Neural cell (in vitro differentiated cells): ENCODE data around the gene PTPN1. TPM values are rescaled to one million over a fixed set of nuclear protein-coding genes. Genes with fewer than 3 reads are reported as not detected.

ENCODE experiments used
- H2AFZ ChIP-seq: fragments of 200-600, 300-800 bp; sonication (generic), shearing (Covaris generic); 2 replicates; pipeline ENCODE4 v1.6.0; 2014; ENCODE audit warnings: low read depth, mild to moderate bottlenecking, antibody characterized with exemption, low read length, moderate library complexity
- H3F3A ChIP-seq: fragments of 200-600 bp; shearing (Covaris generic); 2 replicates; pipeline ENCODE4 v1.6.1; 2016; ENCODE audit warnings: mild to moderate bottlenecking, moderate library complexity, mixed read lengths, antibody characterized with exemption, low read length; ENCODE audit not compliant: insufficient read depth, poor library complexity, severe bottlenecking
- H3K27ac ChIP-seq: fragments of 200-600, 300-800 bp; sonication (generic), shearing (Covaris generic); 2 replicates; pipeline ENCODE4 v1.5.1; 2014; ENCODE audit warnings: mild to moderate bottlenecking, low read length, moderate library complexity
- H3K27me3 ChIP-seq: fragments of 300-800, 200-600 bp; sonication (generic), shearing (Covaris generic); 2 replicates; pipeline ENCODE4 v1.6.0; 2014; ENCODE audit warnings: mild to moderate bottlenecking, low read depth, low read length, moderate library complexity; ENCODE audit not compliant: insufficient read depth
- H3K36me3 ChIP-seq: fragments of 300-800, 200-600 bp; sonication (generic), shearing (Covaris generic); 2 replicates; pipeline ENCODE4 v1.5.1; 2014; ENCODE audit warnings: mild to moderate bottlenecking, antibody characterized with exemption, low read length, moderate library complexity; ENCODE audit not compliant: insufficient read depth
- H3K4me2 ChIP-seq: fragments of 300-800, 200-600 bp; sonication (generic), shearing (Covaris generic); 2 replicates; pipeline ENCODE4 v1.6.0; 2014; ENCODE audit warnings: mild to moderate bottlenecking, low read length
- H3K4me3 ChIP-seq: fragments of 300-800, 200-600 bp; sonication (generic), shearing (Covaris generic); 2 replicates; pipeline ENCODE4 v1.5.1; 2014; ENCODE audit warnings: mild to moderate bottlenecking, low read length, moderate library complexity
- H3K79me2 ChIP-seq: fragments of 200-600 bp; shearing (Covaris generic); replicated peaks from 2 replicates; pipeline ENCODE4 v1.6.0; 2014; ENCODE audit warnings: mild to moderate bottlenecking, low read length, moderate library complexity; ENCODE audit not compliant: insufficient read depth
- H3K9ac ChIP-seq: fragments of 300-800, 200-600 bp; sonication (generic), shearing (Covaris generic); 2 replicates; pipeline ENCODE4 v1.6.1; 2016; ENCODE audit warnings: mild to moderate bottlenecking, low read length, mixed read lengths
- H3K9me2 ChIP-seq: fragments of 200-600 bp; shearing (Covaris generic); 2 replicates; pipeline ENCODE4 v1.6.1; 2016; ENCODE audit warnings: mild to moderate bottlenecking, low read length, mixed read lengths; ENCODE audit not compliant: insufficient read depth
- H3K9me3 ChIP-seq: fragments of 200-600, 300-800 bp; sonication (generic), shearing (Covaris generic); 2 replicates; pipeline ENCODE4 v1.6.1; 2016; ENCODE audit warnings: mild to moderate bottlenecking, mixed run types, low read length, moderate library complexity, mixed read lengths
- H4K20me1 ChIP-seq: fragments of 200-600 bp; shearing (Covaris generic); 2 replicates; pipeline ENCODE4 v1.6.1; 2016; ENCODE audit warnings: mild to moderate bottlenecking, mixed run types; ENCODE audit not compliant: insufficient read depth
- CTCF ChIP-seq: fragments of 450-650 bp; IDR thresholded peaks from 2 replicates; pipeline ENCODE4 v1.5.1; 2014; ENCODE audit warnings: antibody characterized with exemption, mild to moderate bottlenecking, moderate library complexity; ENCODE audit not compliant: poor library complexity, severe bottlenecking
- EP300 ChIP-seq: fragments of 450-650 bp; conservative IDR thresholded peaks from 2 replicates; pipeline ENCODE4 v1.6.1; 2014; ENCODE audit warnings: antibody characterized with exemption, mild to moderate bottlenecking, moderate library complexity; ENCODE audit not compliant: poor library complexity, severe bottlenecking
- EZH2 ChIP-seq: fragments of 200-600, 300-800 bp; shearing (Covaris generic), sonication (generic); IDR thresholded peaks from 2 replicates; pipeline ENCODE4 v1.6.1; 2014; ENCODE audit warnings: antibody characterized with exemption, low read length, borderline replicate concordance, mild to moderate bottlenecking; ENCODE audit not compliant: insufficient read depth, poor library complexity, severe bottlenecking
- MXI1 ChIP-seq: fragments of 450-650 bp; conservative IDR thresholded peaks from 2 replicates; pipeline ENCODE4 v1.6.1; 2014; ENCODE audit warnings: antibody characterized with exemption, mild to moderate bottlenecking; ENCODE audit not compliant: poor library complexity, severe bottlenecking
- POLR2AphosphoS5 ChIP-seq: IDR thresholded peaks from 2 replicates; pipeline ENCODE4 v1.6.1; 2012
- RAD21 ChIP-seq: fragments of 450-650 bp; conservative IDR thresholded peaks from 2 replicates; pipeline ENCODE4 v1.6.1; 2014; ENCODE audit warnings: antibody characterized with exemption, mild to moderate bottlenecking, moderate library complexity
- SMC3 ChIP-seq: fragments of 450-650 bp; conservative IDR thresholded peaks from 2 replicates; pipeline ENCODE4 v1.6.1; 2014; ENCODE audit warnings: antibody characterized with exemption, mild to moderate bottlenecking, moderate library complexity; ENCODE audit not compliant: poor library complexity
- TAF1 ChIP-seq: IDR thresholded peaks from 2 replicates; pipeline ENCODE4 v1.6.1; 2012; ENCODE audit warnings: low read depth
- polyA plus RNA-seq: library from polyadenylated mRNA; depleted of rRNA; stranded (reverse); fragments of >200 nt; gene quantifications from 2 replicates; pipeline ENCODE4 v1.2.3, GENCODE V29; 2014
- TF ChIP-seq, protein P1 (sequence below): IDR thresholded peaks from 2 replicates; pipeline ENCODE4 v1.6.1; 2012; ENCODE audit warnings: borderline replicate concordance

PTPN1 gene
- polyA plus RNA-seq, 1 donor from 2014 or later, result 48.1 TPM

DNA sequence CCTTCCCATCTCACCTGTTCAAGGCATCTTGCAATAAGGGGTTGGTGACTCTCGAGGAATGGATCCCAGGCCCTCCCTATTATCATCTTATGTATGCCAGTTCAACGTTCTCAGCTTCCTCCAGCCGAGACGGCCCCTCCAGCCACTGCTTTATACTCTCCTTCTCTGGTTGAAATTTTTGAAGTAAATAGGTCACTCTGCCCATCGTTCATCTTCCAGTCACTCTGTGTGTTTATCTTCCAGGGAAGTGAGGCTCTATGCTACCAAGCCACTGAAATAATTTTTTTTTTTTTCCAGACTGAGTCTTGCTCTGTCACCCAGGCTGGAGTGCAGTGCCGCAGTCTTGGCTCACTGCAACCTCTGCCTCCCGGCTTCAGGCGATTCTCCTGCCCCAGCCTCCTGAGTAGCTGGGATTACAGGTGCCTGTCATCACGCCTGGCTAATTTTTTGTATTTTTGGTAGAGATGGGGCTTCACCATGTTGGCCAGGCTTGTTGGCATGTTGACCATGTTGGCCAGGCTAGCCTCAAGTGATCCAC is 17.0 kb downstream of the PTPN1 start:
- H3K79me2 ChIP-seq, result peaks cover 75% of the 10 kb centered on the region
- H3K36me3 ChIP-seq, result no peaks in the 10 kb centered on the region
- H3K4me3 ChIP-seq, result no peak overlapping the region
- H3K4me2 ChIP-seq, result no peak overlapping the region
- no peak overlapping the region for H3K27ac ChIP-seq
- H3K9me3 ChIP-seq, result no peaks in the 10 kb centered on the region
- H3K27me3 ChIP-seq, result no peaks in the 10 kb centered on the region
- H3K9me2 ChIP-seq, result no peaks in the 10 kb centered on the region
- no peaks in the 10 kb centered on the region for H3F3A ChIP-seq
- H4K20me1 ChIP-seq, result peaks cover 17% of the 10 kb centered on the region
- TF ChIP-seq TAF1 (no peak), CTCF (no peak), EP300 (no peak), MXI1 (no peak), SMC3 (no peak), POLR2AphosphoS5 (no peak), RAD21 (no peak), EZH2 (no peak)
- TF ChIP-seq, protein P1, sequence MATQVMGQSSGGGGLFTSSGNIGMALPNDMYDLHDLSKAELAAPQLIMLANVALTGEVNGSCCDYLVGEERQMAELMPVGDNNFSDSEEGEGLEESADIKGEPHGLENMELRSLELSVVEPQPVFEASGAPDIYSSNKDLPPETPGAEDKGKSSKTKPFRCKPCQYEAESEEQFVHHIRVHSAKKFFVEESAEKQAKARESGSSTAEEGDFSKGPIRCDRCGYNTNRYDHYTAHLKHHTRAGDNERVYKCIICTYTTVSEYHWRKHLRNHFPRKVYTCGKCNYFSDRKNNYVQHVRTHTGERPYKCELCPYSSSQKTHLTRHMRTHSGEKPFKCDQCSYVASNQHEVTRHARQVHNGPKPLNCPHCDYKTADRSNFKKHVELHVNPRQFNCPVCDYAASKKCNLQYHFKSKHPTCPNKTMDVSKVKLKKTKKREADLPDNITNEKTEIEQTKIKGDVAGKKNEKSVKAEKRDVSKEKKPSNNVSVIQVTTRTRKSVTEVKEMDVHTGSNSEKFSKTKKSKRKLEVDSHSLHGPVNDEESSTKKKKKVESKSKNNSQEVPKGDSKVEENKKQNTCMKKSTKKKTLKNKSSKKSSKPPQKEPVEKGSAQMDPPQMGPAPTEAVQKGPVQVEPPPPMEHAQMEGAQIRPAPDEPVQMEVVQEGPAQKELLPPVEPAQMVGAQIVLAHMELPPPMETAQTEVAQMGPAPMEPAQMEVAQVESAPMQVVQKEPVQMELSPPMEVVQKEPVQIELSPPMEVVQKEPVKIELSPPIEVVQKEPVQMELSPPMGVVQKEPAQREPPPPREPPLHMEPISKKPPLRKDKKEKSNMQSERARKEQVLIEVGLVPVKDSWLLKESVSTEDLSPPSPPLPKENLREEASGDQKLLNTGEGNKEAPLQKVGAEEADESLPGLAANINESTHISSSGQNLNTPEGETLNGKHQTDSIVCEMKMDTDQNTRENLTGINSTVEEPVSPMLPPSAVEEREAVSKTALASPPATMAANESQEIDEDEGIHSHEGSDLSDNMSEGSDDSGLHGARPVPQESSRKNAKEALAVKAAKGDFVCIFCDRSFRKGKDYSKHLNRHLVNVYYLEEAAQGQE, result no peak
- H2AFZ ChIP-seq, result no peak overlapping the region
- no peak overlapping the region for H3K9ac ChIP-seq

- no peaks in the 10 kb centered on the region for H3K9me2 ChIP-seq
- H3K27me3 ChIP-seq, result no peaks in the 10 kb centered on the region
- no peaks in the 10 kb centered on the region for H3F3A ChIP-seq
- H3K79me2 ChIP-seq, result peaks cover 76% of the 10 kb centered on the region
- TF ChIP-seq TAF1, result no peak
- TF ChIP-seq, protein P1, result no peak
- no peak for TF ChIP-seq MXI1
- TF ChIP-seq CTCF, result no peak
- TF ChIP-seq EZH2, result no peak
- no peak for TF ChIP-seq POLR2AphosphoS5
- TF ChIP-seq SMC3, result no peak
- TF ChIP-seq RAD21, result no peak
- no peak for TF ChIP-seq EP300
- H3K9me3 ChIP-seq, result no peaks in the 10 kb centered on the region
- H3K36me3 ChIP-seq, result no peaks in the 10 kb centered on the region
- H3K4me3 ChIP-seq, result no peak overlapping the region
- no peak overlapping the region for H2AFZ ChIP-seq
- H3K9ac ChIP-seq, result no peak overlapping the region
- no peak overlapping the region for H3K27ac ChIP-seq
- H3K4me2 ChIP-seq, result no peak overlapping the region
- H4K20me1 ChIP-seq, result peaks cover 16% of the 10 kb centered on the region
Measured at GRCh38 chr20:50528129-50528528, 17.9 kb downstream of the PTPN1 start.
